DMS114 treated with DMSO at 0.1 percent for 48 hours (cell line): ENCODE results near the gene BCAS1.

ENCODE experiments used
- DNase-seq: peaks from one replicate; lab custom pipeline; 2025; ENCODE audit not compliant: unreplicated experiment; lab: John Stamatoyannopoulos, UW

Gene BCAS1

GRCh38 chr20:54051068-54051467 lies 19.3 kb downstream of the BCAS1 start:
- DNase-seq: no peak

- DNase-seq: no peak
Measured at GRCh38 chr20:54048891-54049545, 21.4 kb downstream of the BCAS1 start.

GRCh38 chr20:54048481-54048880 lies 21.9 kb downstream of the BCAS1 start:
- DNase-seq: no peak

- no peak for DNase-seq
Measured at GRCh38 chr20:54047720-54048119, 22.7 kb downstream of the BCAS1 start.

- no peak for DNase-seq
Measured at GRCh38 chr20:54047048-54047447, 23.3 kb downstream of the BCAS1 start.

GRCh38 chr20:54044156-54044555 lies 26.2 kb downstream of the BCAS1 start:
- DNase-seq: no peak

- DNase-seq: no peak
Measured at GRCh38 chr20:54043076-54043967, 27.1 kb downstream of the BCAS1 start.

- DNase-seq: no peak
Measured at GRCh38 chr20:54042021-54042420, 28.4 kb downstream of the BCAS1 start.

GRCh38 chr20:54041336-54041735 lies 29.1 kb downstream of the BCAS1 start:
- DNase-seq: no peak

- no peak for DNase-seq
Measured at GRCh38 chr20:54040531-54040930, 29.9 kb downstream of the BCAS1 start.

GRCh38 chr20:54038961-54039360 lies 31.4 kb downstream of the BCAS1 start:
- no peak for DNase-seq

- DNase-seq: no peak
Measured at GRCh38 chr20:54037525-54037924, 32.9 kb downstream of the BCAS1 start.

- no peak for DNase-seq
Measured at GRCh38 chr20:54029643-54030042, 40.8 kb downstream of the BCAS1 start.

- no peak for DNase-seq
Measured at GRCh38 chr20:54029176-54029575, 41.2 kb downstream of the BCAS1 start.

GRCh38 chr20:54028276-54029011 lies 42.0 kb downstream of the BCAS1 start:
- no peak for DNase-seq

GRCh38 chr20:54027704-54028103 lies 42.7 kb downstream of the BCAS1 start:
- no peak for DNase-seq

- DNase-seq: no peak
Measured at GRCh38 chr20:54026295-54027064, 43.9 kb downstream of the BCAS1 start.

- DNase-seq: no peak
Measured at GRCh38 chr20:54025251-54025771, 45.1 kb downstream of the BCAS1 start.

- no peak for DNase-seq
Measured at GRCh38 chr20:54023406-54023805, 47.0 kb downstream of the BCAS1 start.

GRCh38 chr20:54021446-54022235 lies 48.8 kb downstream of the BCAS1 start:
- no peak for DNase-seq
